A549 (cell line): Measurements from ENCODE around the gene ARFIP1. TPM values are rescaled to one million over a fixed set of nuclear protein-coding genes. Genes with fewer than 3 reads are reported as not detected.

Experiments used
- ATAC-seq, 2 experiments: fragments of 200-7000 bp in 1 of 2; fragments of >200 bp in 1 of 2; cut with Nextera tagmentation in 1 of 2; cut with Tn5 transposase in 1 of 2; 3 replicates each; pipeline versions ENCODE4 v1.8.0 to v1.9.1; 2018 to 2020; ENCODE audit warnings: mild to moderate bottlenecking in 1 of 2, moderate library complexity in 1 of 2
- CTCF ChIA-PET: fragments of 300-600 bp; sonication (Branson Sonifier 250); formaldehyde crosslinking; extraction: SDS; loops from one replicate; lab custom pipeline; 2021; ENCODE audit warnings: antibody characterized with exemption, inconsistent platforms; lab: Yijun Ruan, JAX
- POLR2A ChIA-PET: fragments of 350-600 bp; formaldehyde crosslinking; extraction: SDS; loops from one replicate; lab custom pipeline; 2021; ENCODE audit warnings: antibody characterized with exemption, inconsistent platforms; lab: Yijun Ruan, JAX
- DNase-seq, 2 experiments: peaks; one replicate each; pipeline versions ENCODE4 v3.0.0 to v3.0.0-alpha.2; 2011 to 2016; ENCODE audit warnings: low read depth in 1 of 2, low spot score in 1 of 2
- FAIRE-seq: peaks from 2 replicates; lab custom pipeline; 2011; peaks lifted over from hg19 to GRCh38; lab: Jason Lieb, UNC
- H3K27ac ChIP-seq, 2 experiments: fragments of >200 bp; sonication (Bioruptor Twin); formaldehyde crosslinking; 3 replicates each; pipeline ENCODE4 v1.5.1; 2016 to 2017
- H3K4me1 ChIP-seq: fragments of >200 bp; sonication (Bioruptor Twin); formaldehyde crosslinking; 3 replicates; pipeline ENCODE4 v1.6.1; 2016
- H3K4me2 ChIP-seq: fragments of >200 bp; sonication (Bioruptor Twin); formaldehyde crosslinking; 3 replicates; pipeline ENCODE4 v1.6.1; 2016
- H3K4me3 ChIP-seq: fragments of >200 bp; sonication (Bioruptor Twin); formaldehyde crosslinking; 3 replicates; pipeline ENCODE4 v1.5.1; 2016
- H3K9me3 ChIP-seq: fragments of >200 bp; sonication (Bioruptor Twin); formaldehyde crosslinking; 3 replicates; pipeline ENCODE4 v1.6.1; 2016
- CBX2 ChIP-seq: fragments of 200-600 bp; sonication (generic); IDR thresholded peaks from 2 replicates; pipeline ENCODE4 v1.6.1; 2016; ENCODE audit warnings: low read depth, mild to moderate bottlenecking, borderline replicate concordance
- E2F6 ChIP-seq: IDR thresholded peaks from 2 replicates; pipeline ENCODE4 v1.6.1; 2012; ENCODE audit warnings: low read depth, borderline replicate concordance
- EHMT2 ChIP-seq: fragments of 200-600 bp; sonication (generic); IDR thresholded peaks from 2 replicates; pipeline ENCODE4 v1.6.1; 2016; ENCODE audit warnings: antibody characterized with exemption, low read depth, mild to moderate bottlenecking, moderate library complexity
- EP300 ChIP-seq, 2 experiments: fragments of >200 bp; sonication (Bioruptor Twin); formaldehyde crosslinking; IDR thresholded peaks; 2 replicates in 1 of 2; 3 replicates in 1 of 2; pipeline ENCODE4 v1.6.1; 2016 to 2017
- ESRRA ChIP-seq: fragments of 150-350 bp; IDR thresholded peaks from 2 replicates; pipeline ENCODE4 v1.6.1; 2014; ENCODE audit warnings: mild to moderate bottlenecking, low read length, borderline replicate concordance
- HOXB5 ChIP-seq: fragments of 250-450 bp; sonication (Bioruptor Pico); IDR thresholded peaks from 2 replicates; pipeline ENCODE4 v1.5.0; 2020; ENCODE audit warnings: mild to moderate bottlenecking, moderate library complexity
- KDM5A ChIP-seq: fragments of 200-600 bp; sonication (generic); IDR thresholded peaks from 2 replicates; pipeline ENCODE4 v1.6.1; 2016; ENCODE audit warnings: antibody characterized with exemption, mild to moderate bottlenecking
- MAZ ChIP-seq: fragments of 150-350 bp; IDR thresholded peaks from 2 replicates; pipeline ENCODE4 v1.6.1; 2014; ENCODE audit warnings: antibody characterized with exemption, low read depth, low read length, borderline replicate concordance
- NR3C1 ChIP-seq: fragments of >200 bp; sonication (Bioruptor Twin); formaldehyde crosslinking; IDR thresholded peaks from 3 replicates; pipeline ENCODE4 v1.6.1; 2017
- PHF8 ChIP-seq: fragments of 200-600 bp; sonication (generic); IDR thresholded peaks from 2 replicates; pipeline ENCODE4 v1.6.1; 2016; ENCODE audit warnings: low read depth, mild to moderate bottlenecking, antibody characterized with exemption, moderate library complexity, borderline replicate concordance
- POLR2A ChIP-seq: IDR thresholded peaks from 2 replicates; pipeline ENCODE4 v1.6.1; 2012; ENCODE audit warnings: mild to moderate bottlenecking, low read length
- POLR2AphosphoS2 ChIP-seq: conservative IDR thresholded peaks from 2 replicates; pipeline ENCODE4 v1.6.1; 2012; ENCODE audit warnings: low read length, improper control_type of control experiment, inconsistent platforms
- RARB ChIP-seq: fragments of 250-450 bp; sonication (Bioruptor Pico); IDR thresholded peaks from 2 replicates; pipeline ENCODE4 v1.8.0; 2021; ENCODE audit warnings: mild to moderate bottlenecking, moderate library complexity
- REST ChIP-seq: fragments of 200-600 bp; sonication (generic); IDR thresholded peaks from 2 replicates; pipeline ENCODE4 v1.6.1; 2016; ENCODE audit warnings: antibody characterized with exemption, mild to moderate bottlenecking, moderate library complexity
- RNF2 ChIP-seq: fragments of 200-600 bp; sonication (generic); IDR thresholded peaks from 2 replicates; pipeline ENCODE4 v1.6.1; 2016; ENCODE audit warnings: low read depth, mild to moderate bottlenecking, antibody characterized with exemption, moderate library complexity, borderline replicate concordance
- SREBF2 ChIP-seq: fragments of 450-650 bp; IDR thresholded peaks from 2 replicates; pipeline ENCODE4 v1.6.1; 2014; ENCODE audit warnings: mild to moderate bottlenecking, moderate library complexity
- ZFP36 ChIP-seq: fragments of 450-650 bp; IDR thresholded peaks from 2 replicates; pipeline ENCODE4 v1.6.1; 2014; ENCODE audit warnings: borderline replicate concordance; ENCODE audit not compliant: partially characterized antibody
- WGBS: methylation state at CpG from one replicate; pipeline ENCODE4 v1.1.6; 2017; ENCODE audit errors: missing lambda C conversion rate; 5-methylcytosine and 5-hydroxymethylcytosine counted together
- polyA plus RNA-seq, 4 experiments: library from polyadenylated mRNA; depleted of rRNA in 3 of 4; stranded (reverse); fragments of >200 nt; fragmentation: RNase III in 1 of 4; extraction: RNeasy Plus Mini Kit Qiagen cat#74134 plus additional on column Dnase treatment in 1 of 4; gene quantifications; 2 replicates in 3 of 4; 3 replicates in 1 of 4; pipeline ENCODE4 v1.2.3, GENCODE V29; 2011 to 2017
- TF ChIP-seq, protein P1 (sequence below): fragments of 250-450 bp; sonication (Bioruptor Pico); IDR thresholded peaks from 2 replicates; pipeline ENCODE4 v1.5.0; 2021; ENCODE audit warnings: mild to moderate bottlenecking, moderate library complexity, borderline replicate concordance
- TF ChIP-seq, protein P2 (sequence below): fragments of >200 bp; sonication (Bioruptor Twin); formaldehyde crosslinking; IDR thresholded peaks from 3 replicates; pipeline ENCODE4 v1.5.1; 2016
- TF ChIP-seq, protein P3 (sequence below): fragments of 450-650 bp; IDR thresholded peaks from 2 replicates; pipeline ENCODE4 v1.6.1; 2014; ENCODE audit warnings: antibody characterized with exemption

Gene ARFIP1
- polyA plus RNA-seq, 2 of the 4 experiments (the other 2 are of a cell fraction), result 17.1 to 39.2 TPM

GRCh38 chr4:152828122-152828521 is 48.4 kb downstream of the ARFIP1 start:
- Histone ChIP-seq H3K27ac (no peak overlapping the region), H3K4me1 (no peaks in the 10 kb centered on the region), H3K9me3 (no peaks in the 10 kb centered on the region), H3K4me2 (no peak overlapping the region), H3K4me3 (no peak overlapping the region)
- ChIA-PET CTCF (no interaction called here), POLR2A (no interaction called here)
- FAIRE-seq (no peak), ATAC-seq (no peak), DNase-seq (no peak)
- TF ChIP-seq, protein P1, sequence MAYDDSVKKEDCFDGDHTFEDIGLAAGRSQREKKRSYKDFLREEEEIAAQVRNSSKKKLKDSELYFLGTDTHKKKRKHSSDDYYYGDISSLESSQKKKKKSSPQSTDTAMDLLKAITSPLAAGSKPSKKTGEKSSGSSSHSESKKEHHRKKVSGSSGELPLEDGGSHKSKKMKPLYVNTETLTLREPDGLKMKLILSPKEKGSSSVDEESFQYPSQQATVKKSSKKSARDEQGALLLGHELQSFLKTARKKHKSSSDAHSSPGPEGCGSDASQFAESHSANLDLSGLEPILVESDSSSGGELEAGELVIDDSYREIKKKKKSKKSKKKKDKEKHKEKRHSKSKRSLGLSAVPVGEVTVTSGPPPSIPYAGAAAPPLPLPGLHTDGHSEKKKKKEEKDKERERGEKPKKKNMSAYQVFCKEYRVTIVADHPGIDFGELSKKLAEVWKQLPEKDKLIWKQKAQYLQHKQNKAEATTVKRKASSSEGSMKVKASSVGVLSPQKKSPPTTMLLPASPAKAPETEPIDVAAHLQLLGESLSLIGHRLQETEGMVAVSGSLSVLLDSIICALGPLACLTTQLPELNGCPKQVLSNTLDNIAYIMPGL, result no peak
- no peak for TF ChIP-seq ZFP36
- TF ChIP-seq ESRRA, result no peak
- no peak for TF ChIP-seq RARB (CRISPR knock-in tag)
- no peak for TF ChIP-seq EP300 (IDR thresholded peaks at IDR 0.05)
- TF ChIP-seq CBX2, result no peak
- TF ChIP-seq RNF2, result no peak
- no peak for TF ChIP-seq SREBF2
- no peak for TF ChIP-seq NR3C1
- TF ChIP-seq POLR2A, result no peak
- TF ChIP-seq HOXB5 (CRISPR knock-in tag), result no peak
- no peak for TF ChIP-seq MAZ
- 92% methylated on average over 1 of the region's 1 CpG for WGBS

DNA sequence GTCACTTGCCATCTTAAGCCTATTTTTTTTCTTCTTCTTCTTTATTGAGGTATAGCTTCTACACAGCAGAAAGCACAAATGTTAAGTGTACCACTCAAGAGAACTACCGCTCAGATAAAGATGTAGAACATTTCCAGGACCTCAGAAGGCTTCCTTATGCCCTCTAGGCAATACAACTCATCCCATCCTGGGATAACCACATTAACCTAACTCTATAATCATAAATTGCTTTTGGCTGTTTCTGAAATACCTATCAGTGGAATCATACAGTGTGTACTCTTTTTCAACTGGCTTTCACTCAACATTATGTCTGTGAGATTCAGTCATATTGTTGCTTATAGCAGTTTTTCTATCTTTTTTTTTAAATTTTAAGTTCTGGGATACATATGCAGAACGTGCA is 51.7 kb downstream of the ARFIP1 start:
- H3K4me2 ChIP-seq, result no peak overlapping the region
- DNase-seq (no peak), ATAC-seq (no peak), FAIRE-seq (no peak)
- H3K9me3 ChIP-seq, result no peaks in the 10 kb centered on the region
- H3K4me3 ChIP-seq, result no peak overlapping the region
- TF ChIP-seq HOXB5 (CRISPR knock-in tag) (no peak), EHMT2 (no peak), PHF8 (no peak), POLR2AphosphoS2 (no peak), KDM5A (no peak), E2F6 (no peak), REST (no peak)
- TF ChIP-seq, protein P2, sequence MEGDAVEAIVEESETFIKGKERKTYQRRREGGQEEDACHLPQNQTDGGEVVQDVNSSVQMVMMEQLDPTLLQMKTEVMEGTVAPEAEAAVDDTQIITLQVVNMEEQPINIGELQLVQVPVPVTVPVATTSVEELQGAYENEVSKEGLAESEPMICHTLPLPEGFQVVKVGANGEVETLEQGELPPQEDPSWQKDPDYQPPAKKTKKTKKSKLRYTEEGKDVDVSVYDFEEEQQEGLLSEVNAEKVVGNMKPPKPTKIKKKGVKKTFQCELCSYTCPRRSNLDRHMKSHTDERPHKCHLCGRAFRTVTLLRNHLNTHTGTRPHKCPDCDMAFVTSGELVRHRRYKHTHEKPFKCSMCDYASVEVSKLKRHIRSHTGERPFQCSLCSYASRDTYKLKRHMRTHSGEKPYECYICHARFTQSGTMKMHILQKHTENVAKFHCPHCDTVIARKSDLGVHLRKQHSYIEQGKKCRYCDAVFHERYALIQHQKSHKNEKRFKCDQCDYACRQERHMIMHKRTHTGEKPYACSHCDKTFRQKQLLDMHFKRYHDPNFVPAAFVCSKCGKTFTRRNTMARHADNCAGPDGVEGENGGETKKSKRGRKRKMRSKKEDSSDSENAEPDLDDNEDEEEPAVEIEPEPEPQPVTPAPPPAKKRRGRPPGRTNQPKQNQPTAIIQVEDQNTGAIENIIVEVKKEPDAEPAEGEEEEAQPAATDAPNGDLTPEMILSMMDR, result no peak
- TF ChIP-seq, protein P3, sequence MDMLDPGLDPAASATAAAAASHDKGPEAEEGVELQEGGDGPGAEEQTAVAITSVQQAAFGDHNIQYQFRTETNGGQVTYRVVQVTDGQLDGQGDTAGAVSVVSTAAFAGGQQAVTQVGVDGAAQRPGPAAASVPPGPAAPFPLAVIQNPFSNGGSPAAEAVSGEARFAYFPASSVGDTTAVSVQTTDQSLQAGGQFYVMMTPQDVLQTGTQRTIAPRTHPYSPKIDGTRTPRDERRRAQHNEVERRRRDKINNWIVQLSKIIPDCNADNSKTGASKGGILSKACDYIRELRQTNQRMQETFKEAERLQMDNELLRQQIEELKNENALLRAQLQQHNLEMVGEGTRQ, result no peak
- no peak overlapping the region for H3K27ac ChIP-seq
- CTCF ChIA-PET, result interaction anchor here (0.7 kb wide), 1 partner anchor 13 kb away, joined by 3 read pairs; no protein-coding TSS in a partner anchor
- no peaks in the 10 kb centered on the region for H3K4me1 ChIP-seq
- POLR2A ChIA-PET, result no interaction called here
- WGBS, result 92% methylated on average over 2 of the region's 2 CpGs
